NCI-H345 (cell line): ENCODE data around the gene GEMIN2.
"Not testable (repeated sequence)": the region's sequence is repeated elsewhere in the genome, so short reads cannot be mapped to it uniquely, and the experiment has no call there.

Experiments used
- DNase-seq: peaks from one replicate; lab custom pipeline; 2025; lab: John Stamatoyannopoulos, UW

Gene GEMIN2

GRCh38 chr14:39176263-39177167, 62.4 kb downstream of the GEMIN2 start:
- no peak for DNase-seq

- DNase-seq, result no peak
Measured at GRCh38 chr14:39177168-39177545, 63.0 kb downstream of the GEMIN2 start.

- DNase-seq, result no peak
Measured at GRCh38 chr14:39179042-39179441, 64.9 kb downstream of the GEMIN2 start.

GRCh38 chr14:39180553-39180952, 66.4 kb downstream of the GEMIN2 start:
- no peak for DNase-seq

- DNase-seq, result no peak
Measured at GRCh38 chr14:39181026-39181692, 67.0 kb downstream of the GEMIN2 start.

- no peak for DNase-seq
Measured at GRCh38 chr14:39181693-39182047, 67.5 kb downstream of the GEMIN2 start.

GRCh38 chr14:39182770-39183684, 68.9 kb downstream of the GEMIN2 start:
- DNase-seq, result no peak

GRCh38 chr14:39183685-39184003, 69.5 kb downstream of the GEMIN2 start:
- not testable (repeated sequence) for DNase-seq

- DNase-seq, result no peak
Measured at GRCh38 chr14:39184628-39185255, 70.6 kb downstream of the GEMIN2 start.

GRCh38 chr14:39185256-39186049, 71.3 kb downstream of the GEMIN2 start:
- no peak for DNase-seq
